HepG2 (cell line): Measurements from ENCODE around the gene AIF1. TPM values are rescaled to one million over a fixed set of nuclear protein-coding genes. Genes with fewer than 3 reads are reported as not detected.

Experiments
- ATAD3A ChIP-seq: sonication (generic); formaldehyde crosslinking; IDR thresholded peaks from 2 replicates; pipeline ENCODE4 v1.4.0; 2020; ENCODE audit warnings: missing genetic modification reagents
- CHCHD3 ChIP-seq: sonication (generic); formaldehyde crosslinking; IDR thresholded peaks from 2 replicates; pipeline ENCODE4 v1.8.0; 2022; ENCODE audit warnings: mild to moderate bottlenecking, missing genetic modification reagents, moderate library complexity
- E2F5 ChIP-seq: sonication (generic); formaldehyde crosslinking; conservative IDR thresholded peaks from 2 replicates; pipeline ENCODE4 v1.4.0; 2020; ENCODE audit warnings: missing genetic modification reagents
- KDM4B ChIP-seq: sonication (generic); formaldehyde crosslinking; IDR thresholded peaks from 2 replicates; pipeline ENCODE4 v1.4.0; 2020; ENCODE audit warnings: missing genetic modification reagents
- LCORL ChIP-seq, 2 experiments: fragments of 450-650 bp in 1 of 2; sonication (generic) in 1 of 2; formaldehyde crosslinking in 1 of 2; IDR thresholded peaks; 2 replicates each; pipeline versions ENCODE4 v1.5.0 to v1.6.1; 2017 to 2020; ENCODE audit warnings: antibody characterized with exemption in 1 of 2, missing genetic modification reagents in 1 of 2
- MXD4 ChIP-seq: IDR thresholded peaks from 2 replicates; pipeline ENCODE4 v1.6.1; 2016; ENCODE audit warnings: mild to moderate bottlenecking, missing biosample characterization, missing genetic modification reagents
- NR3C1 ChIP-seq: sonication (generic); formaldehyde crosslinking; IDR thresholded peaks from 2 replicates; pipeline ENCODE4 v1.4.0; 2020; ENCODE audit warnings: missing genetic modification reagents
- RBM39 ChIP-seq: fragments of 200-400 bp; formaldehyde crosslinking; IDR thresholded peaks from one replicate; pipeline ENCODE4 v1.6.1; 2018; ENCODE audit warnings: antibody characterized with exemption, mild to moderate bottlenecking, low read depth, low read length; ENCODE audit not compliant: poor library complexity, severe bottlenecking
- RFX3 ChIP-seq: IDR thresholded peaks from 2 replicates; pipeline ENCODE4 v1.6.1; 2016; ENCODE audit warnings: missing biosample characterization, missing genetic modification reagents
- SMYD3 ChIP-seq: sonication (generic); formaldehyde crosslinking; IDR thresholded peaks from 2 replicates; pipeline ENCODE4 v1.8.1; 2023; ENCODE audit warnings: mild to moderate bottlenecking, missing genetic modification reagents
- TCF7L2 ChIP-seq: IDR thresholded peaks from 2 replicates; pipeline ENCODE4 v1.6.1; 2011; ENCODE audit warnings: mild to moderate bottlenecking, low read depth, low read length, moderate library complexity
- ZC3H4 ChIP-seq: sonication (generic); formaldehyde crosslinking; IDR thresholded peaks from 2 replicates; pipeline ENCODE4 v1.4.0; 2020; ENCODE audit warnings: missing genetic modification reagents, borderline replicate concordance
- ZFP36L1 ChIP-seq: sonication (generic); formaldehyde crosslinking; IDR thresholded peaks from 2 replicates; pipeline ENCODE4 v1.8.0; 2022; ENCODE audit warnings: mild to moderate bottlenecking, missing genetic modification reagents, moderate library complexity
- ZFP41 ChIP-seq: sonication (generic); formaldehyde crosslinking; IDR thresholded peaks from 2 replicates; pipeline ENCODE4 v1.4.0; 2020; ENCODE audit warnings: mild to moderate bottlenecking, missing genetic modification reagents, borderline replicate concordance
- ZNF264 ChIP-seq: sonication (generic); formaldehyde crosslinking; IDR thresholded peaks from 2 replicates; pipeline ENCODE4 v1.4.0; 2020; ENCODE audit warnings: missing genetic modification reagents
- ZNF512B ChIP-seq: sonication (generic); formaldehyde crosslinking; IDR thresholded peaks from 2 replicates; pipeline ENCODE4 v1.5.1; 2020; ENCODE audit warnings: missing genetic modification reagents, mild to moderate bottlenecking, borderline replicate concordance
- ZNF574 ChIP-seq: sonication (generic); formaldehyde crosslinking; IDR thresholded peaks from 2 replicates; pipeline ENCODE4 v1.4.0; 2020; ENCODE audit warnings: missing genetic modification reagents
- ZNF777 ChIP-seq: sonication (generic); formaldehyde crosslinking; IDR thresholded peaks from 2 replicates; pipeline ENCODE4 v1.4.0; 2020; ENCODE audit warnings: missing genetic modification reagents
- polyA plus RNA-seq, 8 experiments: library from polyadenylated mRNA; depleted of rRNA in 3 of 8; stranded (reverse) in 7 of 8; unstranded in 1 of 8; fragments of >200 nt; fragmentation: Illumina TruSeq in 4 of 8; extraction: Trizol in 4 of 8; gene quantifications; 2 replicates each; pipeline versions ENCODE4 v1.2.1 to v1.2.3, GENCODE V29; 2011 to 2016; ENCODE audit warnings: low read depth in 4 of 8, missing spikeins in 1 of 8, mixed read lengths in 1 of 8; ENCODE audit not compliant: insufficient read depth in 1 of 8
- total RNA-seq, 5 experiments: library from RNA; depleted of rRNA; stranded (reverse); fragments of >200 nt; fragmentation: Illumina TruSeq; extraction: Trizol; gene quantifications; 2 replicates each; pipeline ENCODE4 v1.2.3, GENCODE V29; 2016; ENCODE audit warnings: low read depth in 1 of 5
- TF ChIP-seq, protein P1 (sequence below): sonication (generic); formaldehyde crosslinking; IDR thresholded peaks from 2 replicates; pipeline ENCODE4 v1.4.0; 2020; ENCODE audit warnings: missing genetic modification reagents, mild to moderate bottlenecking, borderline replicate concordance

AIF1 gene
- total and polyA plus RNA-seq, 2 of the 13 experiments (the other 11 are each of a cell fraction or from before 2014, with no cell fraction given) = 1.5 TPM; not detected in 1

DNA sequence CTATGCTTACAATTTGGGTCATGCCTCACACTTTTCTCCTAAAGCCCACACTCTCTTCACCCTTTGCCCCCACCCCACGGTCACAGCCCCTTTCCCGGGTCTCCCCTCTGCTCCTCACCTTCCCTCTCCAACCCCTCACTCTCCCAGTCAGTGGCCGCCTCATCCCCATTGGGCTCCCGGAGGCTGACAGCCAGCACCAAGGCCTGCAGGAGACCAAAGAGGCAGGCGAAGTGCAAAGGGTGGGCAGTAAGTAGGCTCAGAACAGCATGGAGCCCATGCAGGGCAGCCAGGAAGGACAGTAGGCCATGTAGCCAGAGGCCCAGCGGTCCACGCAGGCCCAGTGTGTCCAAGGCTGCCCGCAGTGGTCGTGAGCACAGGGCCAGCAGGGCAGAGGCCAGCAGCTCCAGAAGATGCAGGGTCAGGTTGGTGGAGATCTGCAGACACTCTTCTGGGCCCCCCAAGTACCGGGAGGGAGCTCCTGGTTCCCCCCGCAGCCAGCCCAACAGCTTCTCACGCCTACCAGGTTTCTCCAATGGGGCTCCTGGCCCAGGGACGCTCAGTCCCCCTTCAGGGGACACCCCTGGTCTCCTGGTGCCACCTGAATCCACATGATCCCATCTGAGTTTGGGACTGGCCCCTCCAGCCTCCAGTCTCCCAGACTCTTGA, 44.1 kb downstream of the AIF1 start (continued):
- TF ChIP-seq RBM39 (peak; percentile 10), TCF7L2 (no peak), RFX3 (no peak), MXD4 (no peak), SMYD3 (CRISPR knock-in tag) (no peak), ATAD3A (peak; percentile 35; the same call in 1 of the 2 replicates), E2F5 (no peak), CHCHD3 (CRISPR knock-in tag) (0 out of 2 replicates have a peak, but pooled peaks have one; percentile 27), ZNF777 (CRISPR knock-in tag) (no peak; the same call in 1 of the 2 replicates), KDM4B (no peak), NR3C1 (CRISPR knock-in tag) (no peak), ZFP36L1 (CRISPR knock-in tag) (no peak), ZFP41 (no peak), LCORL (IDR thresholded peaks at IDR 0.05) (no peak), LCORL (CRISPR knock-in tag; IDR thresholded peaks at IDR 0.05) (peak; percentile 55; the same call in 1 of the 2 replicates), ZNF512B (CRISPR knock-in tag) (peak; percentile 31; the same call in 1 of the 2 replicates), ZC3H4 (CRISPR knock-in tag) (0 out of 2 replicates have a peak, but pooled peaks have one; percentile 49), ZNF574 (CRISPR knock-in tag) (no peak), ZNF264 (CRISPR knock-in tag) (no peak)
- TF ChIP-seq, protein P1, sequence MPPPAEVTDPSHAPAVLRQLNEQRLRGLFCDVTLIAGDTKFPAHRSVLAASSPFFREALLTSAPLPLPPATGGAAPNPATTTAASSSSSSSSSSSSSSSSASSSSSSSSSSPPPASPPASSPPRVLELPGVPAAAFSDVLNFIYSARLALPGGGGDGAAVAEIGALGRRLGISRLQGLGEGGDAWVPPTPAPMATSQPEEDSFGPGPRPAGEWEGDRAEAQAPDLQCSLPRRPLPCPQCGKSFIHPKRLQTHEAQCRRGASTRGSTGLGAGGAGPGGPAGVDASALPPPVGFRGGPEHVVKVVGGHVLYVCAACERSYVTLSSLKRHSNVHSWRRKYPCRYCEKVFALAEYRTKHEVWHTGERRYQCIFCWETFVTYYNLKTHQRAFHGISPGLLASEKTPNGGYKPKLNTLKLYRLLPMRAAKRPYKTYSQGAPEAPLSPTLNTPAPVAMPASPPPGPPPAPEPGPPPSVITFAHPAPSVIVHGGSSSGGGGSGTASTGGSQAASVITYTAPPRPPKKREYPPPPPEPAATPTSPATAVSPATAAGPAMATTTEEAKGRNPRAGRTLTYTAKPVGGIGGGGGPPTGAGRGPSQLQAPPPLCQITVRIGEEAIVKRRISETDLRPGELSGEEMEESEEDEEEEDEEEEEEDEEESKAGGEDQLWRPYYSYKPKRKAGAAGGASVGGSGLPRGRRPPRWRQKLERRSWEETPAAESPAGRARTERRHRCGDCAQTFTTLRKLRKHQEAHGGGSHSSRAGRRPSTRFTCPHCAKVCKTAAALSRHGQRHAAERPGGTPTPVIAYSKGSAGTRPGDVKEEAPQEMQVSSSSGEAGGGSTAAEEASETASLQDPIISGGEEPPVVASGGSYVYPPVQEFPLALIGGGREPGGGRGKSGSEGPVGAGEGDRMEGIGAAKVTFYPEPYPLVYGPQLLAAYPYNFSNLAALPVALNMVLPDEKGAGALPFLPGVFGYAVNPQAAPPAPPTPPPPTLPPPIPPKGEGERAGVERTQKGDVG (CRISPR knock-in tag) = no peak
